Effector CD4-positive, alpha-beta T cell (primary cell): ENCODE results near the gene SF1.

Experiments
- DNase-seq: peaks from one replicate; pipeline ENCODE4 v3.0.0-alpha.2; 2020

Gene SF1

GRCh38 chr11:64784813-64785581, 6.7 kb upstream of the SF1 start:
- no peak for DNase-seq

GRCh38 chr11:64778223-64778472, 194 bp downstream of the SF1 start:
- DNase-seq: no peak

- DNase-seq: peak; percentile 72
Observed at GRCh38 chr11:64777449-64778222, 706 bp downstream of the SF1 start.

GRCh38 chr11:64776875-64777274, 1.5 kb downstream of the SF1 start:
- no peak for DNase-seq

- no peak for DNase-seq
Observed at GRCh38 chr11:64776425-64776824, 1.9 kb downstream of the SF1 start.

GRCh38 chr11:64774144-64774543, 4.2 kb downstream of the SF1 start:
- no peak for DNase-seq

- DNase-seq: no peak
Observed at GRCh38 chr11:64772303-64773018, 5.9 kb downstream of the SF1 start.

GRCh38 chr11:64771861-64772260, 6.5 kb downstream of the SF1 start:
- no peak for DNase-seq

- no peak for DNase-seq
Observed at GRCh38 chr11:64770120-64770519, 8.2 kb downstream of the SF1 start.

GRCh38 chr11:64769283-64769682, 9.1 kb downstream of the SF1 start:
- no peak for DNase-seq

GRCh38 chr11:64768300-64768694, 10.0 kb downstream of the SF1 start:
- no peak for DNase-seq

- peak; percentile 85 for DNase-seq
Observed at GRCh38 chr11:64767344-64768299, 10.7 kb downstream of the SF1 start.

GRCh38 chr11:64766881-64767280, 11.5 kb downstream of the SF1 start:
- no peak for DNase-seq

GRCh38 chr11:64765851-64766665, 12.3 kb downstream of the SF1 start:
- DNase-seq: no peak

GRCh38 chr11:64765291-64765850, 13.0 kb downstream of the SF1 start:
- DNase-seq: no peak

GRCh38 chr11:64764753-64765152, 13.6 kb downstream of the SF1 start:
- DNase-seq: no peak

GRCh38 chr11:64764040-64764611, 14.2 kb downstream of the SF1 start:
- DNase-seq: peak; percentile 51

- no peak for DNase-seq
Observed at GRCh38 chr11:64763526-64764039, 14.8 kb downstream of the SF1 start.

GRCh38 chr11:64762674-64763525, 15.4 kb downstream of the SF1 start:
- no peak for DNase-seq

- no peak for DNase-seq
Observed at GRCh38 chr11:64762277-64762673, 16.1 kb downstream of the SF1 start.
